H9 (cell line): Measurements from ENCODE around the gene BCKDHA. TPM values are rescaled to one million over a fixed set of nuclear protein-coding genes. Genes with fewer than 3 reads are reported as not detected.

ENCODE experiments used
- DNase-seq: peaks from one replicate; pipeline ENCODE4 v3.0.0-alpha.2; 2017
- H2AFZ ChIP-seq: one replicate; pipeline ENCODE4 v1.6.1; 2013; ENCODE audit warnings: mild to moderate bottlenecking, low read length, control low read depth, moderate library complexity
- H2AK5ac ChIP-seq: 2 replicates; pipeline ENCODE4 v1.6.1; 2013; ENCODE audit warnings: low read length, control low read depth, mixed read lengths; ENCODE audit not compliant: insufficient read length
- H2BK120ac ChIP-seq: one replicate; pipeline ENCODE4 v1.6.1; 2013; ENCODE audit warnings: low read depth, mild to moderate bottlenecking, low read length, control low read depth, inconsistent platforms; ENCODE audit not compliant: poor library complexity, severe bottlenecking
- H2BK12ac ChIP-seq: 2 replicates; pipeline ENCODE4 v1.6.1; 2013; ENCODE audit warnings: low read length, control low read depth, mixed read lengths, low read depth; ENCODE audit not compliant: insufficient read length
- H2BK15ac ChIP-seq: 2 replicates; pipeline ENCODE4 v1.6.1; 2013; ENCODE audit warnings: low read depth, low read length, control low read depth
- H2BK20ac ChIP-seq: one replicate; pipeline ENCODE4 v1.6.1; 2013; ENCODE audit warnings: low read depth, mild to moderate bottlenecking, low read length, control low read depth, inconsistent platforms; ENCODE audit not compliant: poor library complexity, severe bottlenecking
- H2BK5ac ChIP-seq: 2 replicates; pipeline ENCODE4 v1.6.1; 2013; ENCODE audit warnings: low read length, control low read depth, mixed read lengths; ENCODE audit not compliant: insufficient read length
- H3K14ac ChIP-seq: 2 replicates; pipeline ENCODE4 v1.6.1; 2013; ENCODE audit warnings: low read length, control low read depth; ENCODE audit not compliant: insufficient read depth
- H3K18ac ChIP-seq: 2 replicates; pipeline ENCODE4 v1.6.1; 2013; ENCODE audit warnings: low read depth, mild to moderate bottlenecking, mixed read lengths, low read length, control low read depth; ENCODE audit not compliant: insufficient read length
- H3K23ac ChIP-seq: 2 replicates; pipeline ENCODE4 v1.6.1; 2013; ENCODE audit warnings: low read length, control low read depth, mixed read lengths, low read depth; ENCODE audit not compliant: insufficient read length
- H3K23me2 ChIP-seq: 2 replicates; pipeline ENCODE4 v1.6.1; 2013; ENCODE audit warnings: low read depth, mild to moderate bottlenecking, mixed read lengths, low read length, control low read depth; ENCODE audit not compliant: insufficient read length, poor library complexity, severe bottlenecking
- H3K27ac ChIP-seq: 2 replicates; pipeline ENCODE4 v1.5.1; 2013; ENCODE audit warnings: low read length, control low read depth, mixed read lengths, low read depth; ENCODE audit not compliant: insufficient read length
- H3K27me3 ChIP-seq: 2 replicates; pipeline ENCODE4 v1.6.1; 2013; ENCODE audit warnings: low read length, control low read depth, inconsistent platforms; ENCODE audit not compliant: insufficient read depth
- H3K4ac ChIP-seq: 2 replicates; pipeline ENCODE4 v1.6.1; 2013; ENCODE audit warnings: low read depth, mild to moderate bottlenecking, control low read depth, inconsistent platforms, low read length, moderate library complexity
- H3K4me1 ChIP-seq: 2 replicates; pipeline ENCODE4 v1.6.1; 2013; ENCODE audit warnings: low read length, control low read depth, inconsistent platforms; ENCODE audit not compliant: insufficient read depth
- H3K4me2 ChIP-seq: 2 replicates; pipeline ENCODE4 v1.6.1; 2013; ENCODE audit warnings: low read length, control low read depth, mixed read lengths; ENCODE audit not compliant: insufficient read length, insufficient read depth
- H3K56ac ChIP-seq: 2 replicates; pipeline ENCODE4 v1.6.1; 2013; ENCODE audit warnings: low read depth, mild to moderate bottlenecking, mixed read lengths, low read length, control low read depth; ENCODE audit not compliant: insufficient read length
- H3K79me1 ChIP-seq: 2 replicates; pipeline ENCODE4 v1.6.1; 2013; ENCODE audit warnings: low read depth, mild to moderate bottlenecking, moderate library complexity, low read length, control low read depth, inconsistent platforms; ENCODE audit not compliant: insufficient read depth, poor library complexity, severe bottlenecking
- H3K79me2 ChIP-seq: 2 replicates; pipeline ENCODE4 v1.6.1; 2013; ENCODE audit warnings: low read length, control low read depth, inconsistent platforms; ENCODE audit not compliant: insufficient read depth
- H3K9ac ChIP-seq: 2 replicates; pipeline ENCODE4 v1.6.1; 2013; ENCODE audit warnings: low read length, control low read depth, mixed read lengths; ENCODE audit not compliant: insufficient read length; ENCODE audit errors: extremely low read depth
- H3K9me3 ChIP-seq: one replicate; pipeline ENCODE4 v1.6.1; 2013; ENCODE audit warnings: low read depth, low read length, inconsistent platforms; ENCODE audit not compliant: control insufficient read depth
- H3T11ph ChIP-seq: one replicate; pipeline ENCODE4 v1.6.1; 2013; ENCODE audit warnings: mild to moderate bottlenecking, low read length, control low read depth, inconsistent platforms
- H4K20me1 ChIP-seq: one replicate; pipeline ENCODE4 v1.6.1; 2013; ENCODE audit not compliant: control insufficient read depth, insufficient read length, insufficient read depth
- H4K5ac ChIP-seq: 2 replicates; pipeline ENCODE4 v1.6.1; 2013; ENCODE audit warnings: low read depth, mild to moderate bottlenecking, mixed read lengths, low read length, control low read depth; ENCODE audit not compliant: insufficient read length
- H4K8ac ChIP-seq: replicated peaks from 2 replicates; pipeline ENCODE4 v1.6.1; 2013; ENCODE audit warnings: low read length, control low read depth, mixed read lengths, low read depth; ENCODE audit not compliant: insufficient read length
- H4K91ac ChIP-seq: 2 replicates; pipeline ENCODE4 v1.6.1; 2013; ENCODE audit warnings: low read depth, mild to moderate bottlenecking, moderate library complexity, mixed read lengths, low read length, control low read depth; ENCODE audit not compliant: insufficient read length
- H3K27ac Mint-ChIP-seq, 3 experiments: 2 replicates in 2 of 3; 3 replicates in 1 of 3; pipeline ENCODE4 v1.8.0; 2020 to 2021; ENCODE audit warnings: mixed read lengths in 3 of 3, mild to moderate bottlenecking in 1 of 3, moderate library complexity in 1 of 3
- H3K27me3 Mint-ChIP-seq: 2 replicates; pipeline ENCODE4 v1.8.0; 2021; ENCODE audit warnings: low read depth, mild to moderate bottlenecking, moderate library complexity, mixed read lengths
- H3K36me3 Mint-ChIP-seq, 3 experiments: 2 replicates in 2 of 3; 3 replicates in 1 of 3; pipeline ENCODE4 v1.8.0; 2020 to 2021; ENCODE audit warnings: low read depth in 3 of 3, mixed read lengths in 3 of 3; ENCODE audit not compliant: insufficient read depth in 1 of 3
- H3K4me1 Mint-ChIP-seq, 2 experiments: 2 replicates each; pipeline ENCODE4 v1.8.0; 2020; ENCODE audit warnings: mixed read lengths in 2 of 2
- H3K4me3 Mint-ChIP-seq, 2 experiments: 2 replicates in 1 of 2; 3 replicates in 1 of 2; pipeline ENCODE4 v1.8.0; 2020 to 2021; ENCODE audit warnings: mild to moderate bottlenecking in 2 of 2, mixed read lengths in 2 of 2, moderate library complexity in 1 of 2
- H3K9me3 Mint-ChIP-seq, 2 experiments: 2 replicates in 1 of 2; 3 replicates in 1 of 2; pipeline ENCODE4 v1.8.0; 2020; ENCODE audit warnings: mild to moderate bottlenecking in 2 of 2, mixed read lengths in 2 of 2, moderate library complexity in 1 of 2
- CTCF ChIP-seq: fragments of 200-600 bp; sonication (generic); conservative IDR thresholded peaks from 3 replicates; pipeline ENCODE4 v1.8.0; 2021; ENCODE audit warnings: antibody characterized with exemption, mild to moderate bottlenecking
- WGBS: extraction: QIAGEN DNeasy Blood & Tissue Kit; methylation state at CpG from one replicate; pipeline ENCODE4 v1.1.7; 2013; ENCODE audit warnings: missing lambda C conversion rate, low lambda C conversion rate, mixed read lengths; ENCODE audit not compliant: insufficient read length; ENCODE audit errors: extremely low coverage; 5-methylcytosine and 5-hydroxymethylcytosine counted together
- total RNA-seq: library from RNA; stranded (reverse); gene quantifications from 2 replicates; pipeline ENCODE4 v1.2.1, GENCODE V29; 2021

Gene BCKDHA
- total RNA-seq, 1 experiment from 2014 or later: 21.1 TPM

- H3K4me2 ChIP-seq: peak overlapping the region; percentile 80
- TF ChIP-seq CTCF: no peak
- H3K23me2 ChIP-seq: peaks cover 11% of the 10 kb centered on the region
- no peaks in the 10 kb centered on the region for H3K4me1 ChIP-seq
- no peaks in the 10 kb centered on the region for H3K79me2 ChIP-seq
- H2BK120ac ChIP-seq: no peak overlapping the region
- H3K79me1 ChIP-seq: no peaks in the 10 kb centered on the region
- H3K9ac ChIP-seq: no peak overlapping the region
- H3K14ac ChIP-seq: peak overlapping the region; percentile 44; the same call in 1 of the 2 replicates
- peak overlapping the region; percentile 22 for H3K18ac ChIP-seq
- H4K91ac ChIP-seq: no peak overlapping the region
- H2BK12ac ChIP-seq: no peak overlapping the region
- Mint-ChIP-seq H3K36me3 (peaks cover 14 to 29% (median 28%) of the 10 kb centered on the region in 3 experiments; a peak in 6 of 7 replicates), H3K4me1 (peaks cover 14 to 29% of the 10 kb centered on the region in 2 experiments), H3K9me3 (no peaks in the 10 kb centered on the region), H3K27me3 (no peaks in the 10 kb centered on the region), H3K27ac (peak overlapping the region in 2 of 3 experiments; percentile 18 to 57; a peak in 2 of 7 replicates), H3K4me3 (peak overlapping the region; percentile 48 to 84)
- no peak overlapping the region for H4K8ac ChIP-seq
- no peak overlapping the region for H2BK5ac ChIP-seq
- H3K27me3 ChIP-seq: no peaks in the 10 kb centered on the region
- H3T11ph ChIP-seq: no peak overlapping the region
- WGBS: no CpG with 5 or more reads among the region's 23 CpGs
- H3K23ac ChIP-seq: no peak overlapping the region
- no peak overlapping the region for H2AFZ ChIP-seq
- no peaks in the 10 kb centered on the region for H3K9me3 ChIP-seq
- no peak overlapping the region for H3K27ac ChIP-seq
- no peak overlapping the region for H2BK15ac ChIP-seq
- H3K4ac ChIP-seq: no peak overlapping the region
- H2AK5ac ChIP-seq: no peak overlapping the region
- no peak overlapping the region for H4K5ac ChIP-seq
- no peak overlapping the region for H2BK20ac ChIP-seq
- H4K20me1 ChIP-seq: no peaks in the 10 kb centered on the region
- DNase-seq: peak; percentile 39
- H3K56ac ChIP-seq: no peak overlapping the region
Measured at GRCh38 chr19:41427647-41428480, 30.2 kb downstream of the BCKDHA start.
